Upper lobe of right lung (tissue), 1 donor: ENCODE measurements around the gene ARID1B. TPM values are rescaled to one million over a fixed set of nuclear protein-coding genes. Genes with fewer than 3 reads are reported as not detected.
A peak's percentile ranks its signal among the peaks of the same experiment; 100 is the strongest.

Source experiments
- ATAC-seq: fragments of 200-7000 bp; cut with Tn5 transposase; one replicate; pipeline ENCODE4 v1.9.1; 2020; ENCODE audit warnings: mild to moderate bottlenecking, moderate library complexity
- DNase-seq: peaks from one replicate; pipeline ENCODE4 v3.0.0-alpha.2; 2020
- H3K27ac ChIP-seq: fragments of 200-600 bp; one replicate; pipeline ENCODE4 v1.8.0; 2022
- H3K27me3 ChIP-seq: fragments of 200-600 bp; one replicate; pipeline ENCODE4 v1.8.0; 2022; ENCODE audit warnings: mild to moderate bottlenecking
- H3K36me3 ChIP-seq: fragments of 200-600 bp; one replicate; pipeline ENCODE4 v1.8.0; 2022
- H3K4me1 ChIP-seq: fragments of 200-600 bp; one replicate; pipeline ENCODE4 v1.8.0; 2022
- H3K4me3 ChIP-seq: fragments of 200-600 bp; one replicate; pipeline ENCODE4 v1.8.0; 2022; ENCODE audit warnings: mild to moderate bottlenecking
- H3K9me3 ChIP-seq: fragments of 200-600 bp; one replicate; pipeline ENCODE4 v1.8.0; 2022
- CTCF ChIP-seq: fragments of 200-600 bp; IDR thresholded peaks from one replicate; pipeline ENCODE4 v1.8.0; 2022; ENCODE audit warnings: antibody characterized with exemption
- intact Hi-C: fragments of 100-400 bp; cut with DNase I; formaldehyde crosslinking; loops from one replicate; pipeline ENCODE4 v1.11.0; 2022
- total RNA-seq: library from RNA; stranded (reverse); fragmentation: NEBNext Ultra II Directional; extraction: Animal tissue kit (Norgen Biotek cat#: 25700); gene quantifications from one replicate; pipeline ENCODE4 v1.2.1, GENCODE V29; 2021
- donor health status: DM: no; HTN: yes; CAD: no; lungs with severe emphysema.

The ARID1B gene
- total RNA-seq, 1 donor from 2014 or later, result 80.4 TPM

- no peaks in the 10 kb centered on the region for H3K9me3 ChIP-seq
- TF ChIP-seq CTCF, result no peak
- no peaks in the 10 kb centered on the region for H3K4me1 ChIP-seq
- DNase-seq, result no peak
- H3K27ac ChIP-seq, result no peak overlapping the region
- no peak for ATAC-seq
- H3K27me3 ChIP-seq, result no peaks in the 10 kb centered on the region
- intact Hi-C loops, result loop anchor here (10.0 kb wide), 1 partner anchor 158 kb away; no protein-coding TSS in a partner anchor
- H3K4me3 ChIP-seq, result no peak overlapping the region
- H3K36me3 ChIP-seq, result peaks cover 59% of the 10 kb centered on the region
Observed at GRCh38 chr6:157182503-157183264, 405.5 kb downstream of the ARID1B start.

- H3K4me3 ChIP-seq, result peak overlapping the region; percentile 11
Observed at GRCh38 chr6:157184202-157185015, 407.2 kb downstream of the ARID1B start.

GRCh38 chr6:157185171-157185570 is 408.0 kb downstream of the ARID1B start:
- H3K27me3 ChIP-seq, result no peaks in the 10 kb centered on the region
- peaks cover 75% of the 10 kb centered on the region for H3K36me3 ChIP-seq
- ATAC-seq (no peak), DNase-seq (no peak)
- intact Hi-C loops, result loop anchor here (10.0 kb wide), 1 partner anchor 160 kb away; no protein-coding TSS in a partner anchor
- no peak overlapping the region for H3K27ac ChIP-seq
- no peaks in the 10 kb centered on the region for H3K4me1 ChIP-seq
- H3K9me3 ChIP-seq, result no peaks in the 10 kb centered on the region
- H3K4me3 ChIP-seq, result no peak overlapping the region
- no peak for TF ChIP-seq CTCF

More at GRCh38 chr6:157184202-157185015, 407.2 kb downstream of the ARID1B start:
- H3K27me3 ChIP-seq, result no peaks in the 10 kb centered on the region
- no peak overlapping the region for H3K27ac ChIP-seq
- ATAC-seq (peak; percentile 94), DNase-seq (peak; percentile 86)
- H3K9me3 ChIP-seq, result no peaks in the 10 kb centered on the region
- no peaks in the 10 kb centered on the region for H3K4me1 ChIP-seq
- peaks cover 68% of the 10 kb centered on the region for H3K36me3 ChIP-seq
- intact Hi-C loops, result loop anchor here (10.0 kb wide), 1 partner anchor 160 kb away; no protein-coding TSS in a partner anchor
- TF ChIP-seq CTCF, result peak; percentile 91

- ATAC-seq (no peak), DNase-seq (no peak)
- Histone ChIP-seq H3K9me3 (no peaks in the 10 kb centered on the region), H3K36me3 (peaks cover 78% of the 10 kb centered on the region), H3K27me3 (no peaks in the 10 kb centered on the region), H3K4me3 (no peak overlapping the region), H3K27ac (no peak overlapping the region), H3K4me1 (no peaks in the 10 kb centered on the region)
- intact Hi-C loops, result loop anchor here (10.0 kb wide), 1 partner anchor 161 kb away; no protein-coding TSS in a partner anchor
- TF ChIP-seq CTCF, result no peak
Observed at GRCh38 chr6:157185986-157186385, 408.8 kb downstream of the ARID1B start.

GRCh38 chr6:157186785-157187181 is 409.6 kb downstream of the ARID1B start:
- Histone ChIP-seq H3K27me3 (no peaks in the 10 kb centered on the region), H3K36me3 (peaks cover 78% of the 10 kb centered on the region), H3K4me1 (no peaks in the 10 kb centered on the region), H3K9me3 (no peaks in the 10 kb centered on the region), H3K4me3 (no peak overlapping the region), H3K27ac (no peak overlapping the region)
- TF ChIP-seq CTCF, result no peak
- DNase-seq, result no peak
- ATAC-seq, result no peak
- intact Hi-C loops, result loop anchor here (10.0 kb wide), 1 partner anchor 162 kb away; no protein-coding TSS in a partner anchor
